LNCAP (cell line): Measurements from ENCODE around the gene PTPRT.

Source experiments
- CTCF ChIP-seq: fragments of 450-650 bp; IDR thresholded peaks from 2 replicates; pipeline ENCODE4 v1.5.1; 2017; ENCODE audit warnings: mild to moderate bottlenecking

PTPRT gene

GRCh38 chr20:43034981-43035724 lies 154.6 kb downstream of the PTPRT start:
- TF ChIP-seq CTCF = no peak

- no peak for TF ChIP-seq CTCF
These were observed 157.2 kb downstream of the PTPRT start for GRCh38 chr20:43032459-43032858.

GRCh38 chr20:43029176-43029575 lies 160.5 kb downstream of the PTPRT start:
- no peak for TF ChIP-seq CTCF

- TF ChIP-seq CTCF = no peak
These were observed 161.2 kb downstream of the PTPRT start for GRCh38 chr20:43028470-43028869.

- no peak for TF ChIP-seq CTCF
These were observed 165.9 kb downstream of the PTPRT start for GRCh38 chr20:43023836-43024235.

GRCh38 chr20:43022568-43022967 lies 167.1 kb downstream of the PTPRT start:
- TF ChIP-seq CTCF = no peak

GRCh38 chr20:43022081-43022480 lies 167.6 kb downstream of the PTPRT start:
- TF ChIP-seq CTCF = no peak
